Sigmoid colon (tissue), 4 donors: ENCODE data around the gene POP5.
"Not testable (repeated sequence)": the region's sequence is repeated elsewhere in the genome, so short reads cannot be mapped to it uniquely, and the experiment has no call there.

Source experiments
- EP300 ChIP-seq, 4 donors: sonication (generic); formaldehyde crosslinking; IDR thresholded peaks; one replicate each; pipeline ENCODE4 v1.6.1; 2017; ENCODE audit warnings: antibody characterized with exemption in 4 of 4
- TF ChIP-seq, protein P1 (sequence below), 4 experiments: fragments of 450-650 bp in 3 of 4; fragments of 200-600 bp in 1 of 4; IDR thresholded peaks; one replicate each; pipeline ENCODE4 v1.5.1; 2016 to 2019; ENCODE audit warnings: antibody characterized with exemption in 4 of 4, mild to moderate bottlenecking in 3 of 4, moderate library complexity in 2 of 4

DNA sequence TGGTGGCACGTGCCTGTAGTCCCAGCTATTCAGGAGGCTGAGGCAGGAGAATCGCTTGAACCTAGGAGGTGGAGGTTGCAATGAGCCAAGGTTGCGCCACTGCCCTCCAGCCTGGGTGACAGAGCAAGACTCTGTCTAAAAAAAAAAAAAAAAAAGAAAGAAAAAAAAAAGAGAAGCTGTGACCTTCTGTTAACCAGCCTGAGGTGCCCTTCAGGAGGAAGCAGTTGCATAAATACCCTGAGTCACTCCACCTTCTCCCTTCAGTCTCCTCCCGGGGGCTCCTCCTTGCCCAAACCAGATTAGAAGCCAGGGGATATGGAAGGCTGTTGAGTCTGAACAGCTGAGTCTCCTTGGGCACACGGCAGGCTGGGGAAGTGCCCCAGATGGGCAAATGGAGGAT lies 21.2 kb upstream of the POP5 start:
- TF ChIP-seq, protein P1, sequence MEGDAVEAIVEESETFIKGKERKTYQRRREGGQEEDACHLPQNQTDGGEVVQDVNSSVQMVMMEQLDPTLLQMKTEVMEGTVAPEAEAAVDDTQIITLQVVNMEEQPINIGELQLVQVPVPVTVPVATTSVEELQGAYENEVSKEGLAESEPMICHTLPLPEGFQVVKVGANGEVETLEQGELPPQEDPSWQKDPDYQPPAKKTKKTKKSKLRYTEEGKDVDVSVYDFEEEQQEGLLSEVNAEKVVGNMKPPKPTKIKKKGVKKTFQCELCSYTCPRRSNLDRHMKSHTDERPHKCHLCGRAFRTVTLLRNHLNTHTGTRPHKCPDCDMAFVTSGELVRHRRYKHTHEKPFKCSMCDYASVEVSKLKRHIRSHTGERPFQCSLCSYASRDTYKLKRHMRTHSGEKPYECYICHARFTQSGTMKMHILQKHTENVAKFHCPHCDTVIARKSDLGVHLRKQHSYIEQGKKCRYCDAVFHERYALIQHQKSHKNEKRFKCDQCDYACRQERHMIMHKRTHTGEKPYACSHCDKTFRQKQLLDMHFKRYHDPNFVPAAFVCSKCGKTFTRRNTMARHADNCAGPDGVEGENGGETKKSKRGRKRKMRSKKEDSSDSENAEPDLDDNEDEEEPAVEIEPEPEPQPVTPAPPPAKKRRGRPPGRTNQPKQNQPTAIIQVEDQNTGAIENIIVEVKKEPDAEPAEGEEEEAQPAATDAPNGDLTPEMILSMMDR (IDR thresholded peaks at IDR 0.05) = not testable (repeated sequence)
- TF ChIP-seq EP300 (IDR thresholded peaks at IDR 0.05) = not testable (repeated sequence)
